Ishikawa (cell line): Measurements from ENCODE around the gene RNU7-1.

Experiments
- CEBPB ChIP-seq: IDR thresholded peaks from 2 replicates; pipeline ENCODE4 v1.6.1; 2012
- CREB1 ChIP-seq: IDR thresholded peaks from 2 replicates; pipeline ENCODE4 v1.6.1; 2012; ENCODE audit warnings: low read depth
- EGR1 ChIP-seq: IDR thresholded peaks from 2 replicates; pipeline ENCODE4 v1.6.1; 2012
- EP300 ChIP-seq: IDR thresholded peaks from 2 replicates; pipeline ENCODE4 v1.6.1; 2012; ENCODE audit warnings: borderline replicate concordance
- FOXM1 ChIP-seq: IDR thresholded peaks from 2 replicates; pipeline ENCODE4 v1.6.1; 2012; ENCODE audit warnings: low read depth, borderline replicate concordance
- NFIC ChIP-seq: IDR thresholded peaks from 2 replicates; pipeline ENCODE4 v1.6.1; 2012
- RAD21 ChIP-seq: IDR thresholded peaks from 2 replicates; pipeline ENCODE4 v1.6.1; 2012; ENCODE audit warnings: low read depth
- TAF1 ChIP-seq: IDR thresholded peaks from 2 replicates; pipeline ENCODE4 v1.6.1; 2012; ENCODE audit warnings: low read depth, mild to moderate bottlenecking
- TCF12 ChIP-seq: IDR thresholded peaks from 2 replicates; pipeline ENCODE4 v1.6.1; 2012; ENCODE audit warnings: low read depth
- TEAD4 ChIP-seq: IDR thresholded peaks from 2 replicates; pipeline ENCODE4 v1.6.1; 2012
- YY1 ChIP-seq: IDR thresholded peaks from 2 replicates; pipeline ENCODE4 v1.6.1; 2012; ENCODE audit warnings: low read depth
- ZBTB7A ChIP-seq: IDR thresholded peaks from 2 replicates; pipeline ENCODE4 v1.6.1; 2012; ENCODE audit warnings: low read depth
- TF ChIP-seq, protein P1 (sequence below): IDR thresholded peaks from 2 replicates; pipeline ENCODE4 v1.6.1; 2012
- TF ChIP-seq, protein P2 (sequence below): IDR thresholded peaks from 2 replicates; pipeline ENCODE4 v1.6.1; 2012; ENCODE audit warnings: low read depth, mild to moderate bottlenecking
- TF ChIP-seq, protein P3 (sequence below): IDR thresholded peaks from 2 replicates; pipeline ENCODE4 v1.6.1; 2012

Gene RNU7-1

DNA sequence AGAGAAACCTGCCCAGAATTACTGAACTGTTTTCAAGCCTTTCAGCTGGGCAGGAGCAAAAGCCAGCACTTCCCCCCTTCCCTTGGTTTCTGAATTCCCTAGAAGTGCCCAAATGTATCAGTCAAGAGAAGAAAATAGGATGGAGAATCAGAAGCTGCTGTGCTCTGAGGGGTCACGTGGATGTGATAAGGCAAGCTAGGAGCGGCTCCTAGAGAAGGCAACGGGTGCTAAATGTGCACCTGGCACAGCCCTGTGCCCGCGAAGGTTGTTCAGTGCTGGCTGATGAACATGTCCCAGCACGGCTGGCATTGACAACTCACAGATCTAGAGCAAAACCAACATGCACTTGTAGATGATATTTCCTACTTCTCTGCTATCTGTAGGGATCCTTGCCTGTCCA is 35.4 kb downstream of the RNU7-1 start:
- TF ChIP-seq, protein P1, sequence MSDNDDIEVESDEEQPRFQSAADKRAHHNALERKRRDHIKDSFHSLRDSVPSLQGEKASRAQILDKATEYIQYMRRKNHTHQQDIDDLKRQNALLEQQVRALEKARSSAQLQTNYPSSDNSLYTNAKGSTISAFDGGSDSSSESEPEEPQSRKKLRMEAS, result no peak
- TF ChIP-seq FOXM1 (no peak), CREB1 (no peak), TAF1 (no peak), TCF12 (no peak)
- TF ChIP-seq, protein P2, sequence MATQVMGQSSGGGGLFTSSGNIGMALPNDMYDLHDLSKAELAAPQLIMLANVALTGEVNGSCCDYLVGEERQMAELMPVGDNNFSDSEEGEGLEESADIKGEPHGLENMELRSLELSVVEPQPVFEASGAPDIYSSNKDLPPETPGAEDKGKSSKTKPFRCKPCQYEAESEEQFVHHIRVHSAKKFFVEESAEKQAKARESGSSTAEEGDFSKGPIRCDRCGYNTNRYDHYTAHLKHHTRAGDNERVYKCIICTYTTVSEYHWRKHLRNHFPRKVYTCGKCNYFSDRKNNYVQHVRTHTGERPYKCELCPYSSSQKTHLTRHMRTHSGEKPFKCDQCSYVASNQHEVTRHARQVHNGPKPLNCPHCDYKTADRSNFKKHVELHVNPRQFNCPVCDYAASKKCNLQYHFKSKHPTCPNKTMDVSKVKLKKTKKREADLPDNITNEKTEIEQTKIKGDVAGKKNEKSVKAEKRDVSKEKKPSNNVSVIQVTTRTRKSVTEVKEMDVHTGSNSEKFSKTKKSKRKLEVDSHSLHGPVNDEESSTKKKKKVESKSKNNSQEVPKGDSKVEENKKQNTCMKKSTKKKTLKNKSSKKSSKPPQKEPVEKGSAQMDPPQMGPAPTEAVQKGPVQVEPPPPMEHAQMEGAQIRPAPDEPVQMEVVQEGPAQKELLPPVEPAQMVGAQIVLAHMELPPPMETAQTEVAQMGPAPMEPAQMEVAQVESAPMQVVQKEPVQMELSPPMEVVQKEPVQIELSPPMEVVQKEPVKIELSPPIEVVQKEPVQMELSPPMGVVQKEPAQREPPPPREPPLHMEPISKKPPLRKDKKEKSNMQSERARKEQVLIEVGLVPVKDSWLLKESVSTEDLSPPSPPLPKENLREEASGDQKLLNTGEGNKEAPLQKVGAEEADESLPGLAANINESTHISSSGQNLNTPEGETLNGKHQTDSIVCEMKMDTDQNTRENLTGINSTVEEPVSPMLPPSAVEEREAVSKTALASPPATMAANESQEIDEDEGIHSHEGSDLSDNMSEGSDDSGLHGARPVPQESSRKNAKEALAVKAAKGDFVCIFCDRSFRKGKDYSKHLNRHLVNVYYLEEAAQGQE, result no peak
- TF ChIP-seq, protein P3, sequence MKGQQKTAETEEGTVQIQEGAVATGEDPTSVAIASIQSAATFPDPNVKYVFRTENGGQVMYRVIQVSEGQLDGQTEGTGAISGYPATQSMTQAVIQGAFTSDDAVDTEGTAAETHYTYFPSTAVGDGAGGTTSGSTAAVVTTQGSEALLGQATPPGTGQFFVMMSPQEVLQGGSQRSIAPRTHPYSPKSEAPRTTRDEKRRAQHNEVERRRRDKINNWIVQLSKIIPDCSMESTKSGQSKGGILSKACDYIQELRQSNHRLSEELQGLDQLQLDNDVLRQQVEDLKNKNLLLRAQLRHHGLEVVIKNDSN, result no peak

DNA sequence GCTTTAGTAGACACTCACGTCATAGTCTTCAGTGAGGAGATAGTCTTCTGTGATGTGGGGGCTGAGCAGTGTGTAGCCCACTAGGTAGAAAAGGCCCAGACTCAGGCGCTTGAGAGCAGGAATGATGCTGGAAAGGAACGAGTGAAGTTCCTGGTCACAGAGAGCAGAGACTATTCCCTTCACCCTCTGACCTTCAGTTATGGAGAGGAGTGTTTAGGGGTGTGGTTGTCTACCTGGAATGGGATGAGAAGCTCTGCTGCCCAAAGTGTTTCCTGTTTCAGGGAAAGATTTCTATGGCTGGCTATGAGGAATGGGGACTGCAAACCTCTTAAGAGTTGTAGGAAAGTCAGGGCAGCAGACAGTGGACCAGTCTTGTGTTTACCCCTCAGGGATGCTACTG is 35.8 kb downstream of the RNU7-1 start:
- TF ChIP-seq TAF1, result no peak
- TF ChIP-seq YY1, result no peak
- no peak for TF ChIP-seq TCF12
- no peak for TF ChIP-seq NFIC
- no peak for TF ChIP-seq ZBTB7A
- TF ChIP-seq, protein P1, result no peak
- TF ChIP-seq, protein P2, result no peak
- TF ChIP-seq RAD21, result no peak
- TF ChIP-seq FOXM1, result no peak

DNA sequence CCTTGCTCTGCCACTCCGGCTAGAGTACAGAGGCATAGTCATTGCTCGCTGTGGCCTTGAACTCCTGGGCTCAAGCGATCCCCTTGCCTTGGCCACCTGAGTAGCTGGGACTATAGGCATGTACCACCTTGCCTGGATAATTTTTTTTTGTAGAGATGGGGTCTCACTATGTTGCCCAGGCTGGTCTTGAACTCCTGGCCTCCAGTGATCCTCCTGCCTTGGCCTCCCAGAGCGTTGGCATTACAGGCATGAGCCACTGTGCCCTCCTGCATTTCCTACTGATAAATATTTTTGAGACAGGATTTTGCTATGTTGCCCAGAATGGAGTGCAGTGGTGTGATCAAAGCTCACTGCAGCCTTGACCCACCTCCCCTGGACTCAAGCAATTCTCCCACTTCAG is 36.5 kb downstream of the RNU7-1 start:
- TF ChIP-seq TCF12 (no peak), CEBPB (no peak), CREB1 (no peak), ZBTB7A (no peak)
- TF ChIP-seq, protein P2, result no peak
- TF ChIP-seq, protein P1, result no peak

DNA sequence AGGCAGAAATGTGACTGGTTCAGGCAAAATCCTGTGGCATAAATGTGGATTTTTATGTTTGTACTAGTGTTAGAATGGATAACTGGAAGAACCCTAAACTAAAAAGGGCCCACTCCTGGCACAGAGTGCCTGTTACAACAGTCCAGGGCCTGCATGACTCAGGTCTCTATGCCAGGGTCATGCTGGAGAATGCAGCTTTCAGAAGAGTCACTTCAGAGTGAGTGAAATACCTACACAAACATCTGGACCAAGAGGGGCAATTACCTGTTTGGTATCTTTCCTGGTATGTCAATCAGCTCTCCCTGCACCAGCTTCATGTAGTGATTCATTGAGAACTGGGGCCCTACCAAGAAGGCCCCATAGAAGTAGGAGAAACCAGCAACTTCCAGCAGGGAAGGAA is 37.1 kb downstream of the RNU7-1 start:
- TF ChIP-seq ZBTB7A (no peak), RAD21 (no peak), TAF1 (no peak), EGR1 (no peak), FOXM1 (no peak), EP300 (no peak), TEAD4 (no peak), NFIC (no peak)
- TF ChIP-seq, protein P2, result no peak
- TF ChIP-seq, protein P3, result no peak
